A204.1 (cell line): ENCODE data around the gene ZFPM1.
"Not testable (repeated sequence)": the region's sequence is repeated elsewhere in the genome, so short reads cannot be mapped to it uniquely, and the experiment has no call there.

Experiments used
- FAIRE-seq: peaks from 2 replicates; lab custom pipeline; 2012; peaks lifted over from hg19 to GRCh38; lab: Jason Lieb, UNC

The ZFPM1 gene

DNA sequence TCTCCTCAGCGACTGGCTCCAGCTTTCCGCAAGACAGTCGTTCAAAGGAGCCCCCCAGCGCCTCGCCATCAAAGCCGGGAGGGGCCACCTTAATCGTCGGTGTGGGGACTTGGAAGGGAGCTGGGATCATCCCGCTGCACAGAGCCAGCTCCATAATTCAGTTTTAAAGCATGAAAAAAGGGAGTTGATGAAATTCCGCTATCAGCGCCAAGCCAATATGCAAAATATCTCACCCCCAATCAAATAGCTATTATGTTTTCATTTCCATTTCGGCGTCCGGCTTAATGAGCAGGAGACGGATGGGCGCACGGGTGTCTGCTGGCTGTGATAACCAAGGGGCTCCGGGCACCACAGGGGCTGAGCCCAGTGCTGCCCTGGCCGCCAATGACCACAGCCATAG is 27.7 kb downstream of the ZFPM1 start:
- FAIRE-seq: no peak

DNA sequence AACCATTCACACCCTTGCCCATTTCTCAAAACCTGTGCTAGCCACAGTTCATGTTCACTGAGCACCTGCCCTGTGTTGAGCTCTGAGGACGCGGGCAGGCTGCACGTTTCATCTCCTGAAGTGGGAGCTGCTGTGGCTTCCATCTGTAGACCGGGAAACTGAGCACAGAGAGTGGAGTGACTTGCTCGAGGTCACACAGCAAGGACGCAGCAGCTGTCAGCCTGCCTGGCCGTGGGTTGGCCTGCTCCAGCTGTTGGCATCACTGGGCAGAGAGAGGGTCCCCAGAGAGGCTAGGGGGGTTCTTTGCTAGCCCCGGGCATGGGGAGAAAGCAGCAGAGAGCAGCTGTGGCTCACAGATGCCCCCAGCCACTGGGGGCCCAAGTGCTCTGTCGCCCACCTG is 28.8 kb downstream of the ZFPM1 start:
- FAIRE-seq: no peak

DNA sequence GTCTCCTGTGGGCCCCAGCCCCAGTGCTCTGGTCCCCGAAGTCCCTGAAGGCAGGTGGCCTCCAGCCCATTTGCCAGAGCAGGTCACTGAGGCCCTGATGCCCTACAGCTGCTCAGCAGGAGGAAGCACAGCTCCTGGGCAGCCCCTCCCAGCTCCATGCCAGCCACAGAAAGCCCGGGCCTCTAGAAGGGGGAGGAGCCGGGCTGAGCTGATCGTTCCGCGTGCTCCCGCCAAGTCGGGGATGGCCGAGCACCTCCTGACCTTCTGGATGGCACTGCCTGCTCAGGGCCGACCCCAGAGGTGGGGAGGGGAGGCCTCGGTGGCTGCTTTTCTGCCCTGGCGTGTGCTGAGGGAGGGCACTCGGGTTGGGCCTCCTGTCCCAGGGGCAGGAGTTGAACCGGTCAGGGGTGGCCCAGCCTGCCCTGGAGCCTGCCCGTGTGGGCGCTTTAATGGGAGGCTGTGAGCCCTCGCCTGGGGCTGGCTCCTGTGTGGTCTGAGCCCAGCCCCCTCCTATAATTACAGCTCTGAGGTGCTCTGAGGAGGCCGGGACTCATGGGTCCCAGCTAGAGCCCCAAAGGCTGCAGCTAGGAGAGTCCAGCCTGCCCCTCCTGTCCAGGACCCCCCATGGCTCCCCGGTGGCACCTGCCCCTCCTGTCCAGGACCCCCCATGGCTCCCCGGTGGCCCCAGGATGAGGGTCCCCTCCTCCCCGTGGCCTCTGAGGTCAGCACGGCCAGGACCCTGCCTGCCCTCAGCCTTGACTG is 29.7 kb downstream of the ZFPM1 start:
- no peak for FAIRE-seq

GRCh38 chr16:88483392-88483641 is 30.2 kb downstream of the ZFPM1 start:
- FAIRE-seq: no peak

- no peak for FAIRE-seq
These were observed 31.7 kb downstream of the ZFPM1 start for GRCh38 chr16:88484505-88485365.

DNA sequence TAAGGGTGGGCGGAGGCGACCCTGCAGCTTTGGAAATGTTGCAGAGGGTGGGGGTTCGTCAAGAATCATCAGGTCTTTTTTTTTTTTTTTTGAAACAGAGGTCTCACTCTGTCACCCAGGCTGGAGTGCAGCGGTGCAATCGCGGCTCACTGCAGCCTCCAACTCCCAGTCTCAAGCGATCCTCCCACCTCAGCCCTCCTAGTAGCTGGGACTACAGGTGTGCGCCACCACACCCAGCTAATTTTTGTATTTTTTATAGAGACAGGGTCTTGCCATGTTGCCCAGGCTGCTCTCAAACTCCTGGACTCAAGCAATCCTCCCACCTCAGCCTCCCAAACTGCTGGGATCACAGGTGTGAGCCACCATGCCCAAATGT is 32.3 kb downstream of the ZFPM1 start:
- not testable (repeated sequence) for FAIRE-seq

DNA sequence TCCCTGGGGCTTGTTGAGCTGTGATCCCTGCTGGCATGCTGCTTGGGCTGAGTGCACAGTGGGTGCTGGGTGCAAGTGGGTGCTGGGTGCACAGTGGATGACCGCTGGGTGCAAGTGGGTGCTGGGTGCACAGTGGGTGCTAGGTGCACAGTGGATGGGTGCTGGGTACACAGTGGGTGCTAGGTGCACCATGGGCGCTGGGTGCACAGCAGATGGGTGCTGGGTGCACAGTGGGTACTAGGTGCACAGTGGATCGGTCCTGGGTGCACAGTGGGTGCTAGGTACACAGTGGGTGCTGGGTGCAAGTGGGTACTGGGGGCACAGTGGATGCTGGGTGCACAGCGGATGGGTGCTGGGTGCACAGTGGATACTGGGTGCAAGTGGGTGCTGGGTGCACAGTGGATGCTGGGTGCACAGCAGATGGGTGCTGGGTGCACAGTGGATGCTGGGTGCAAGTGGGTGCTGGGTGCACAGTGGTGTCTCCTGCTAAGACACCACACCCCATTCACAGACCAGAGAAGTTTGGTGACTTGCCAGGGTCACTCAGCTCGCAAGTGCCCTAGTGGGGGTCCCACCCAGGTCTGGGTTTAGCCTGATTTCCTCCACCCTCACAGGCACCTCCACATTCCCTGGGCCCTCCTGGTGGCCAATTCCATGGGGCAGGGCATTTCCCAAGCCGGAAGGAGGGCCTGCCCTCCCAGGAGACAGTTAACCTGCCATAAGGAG is 33.5 kb downstream of the ZFPM1 start:
- FAIRE-seq: no peak

DNA sequence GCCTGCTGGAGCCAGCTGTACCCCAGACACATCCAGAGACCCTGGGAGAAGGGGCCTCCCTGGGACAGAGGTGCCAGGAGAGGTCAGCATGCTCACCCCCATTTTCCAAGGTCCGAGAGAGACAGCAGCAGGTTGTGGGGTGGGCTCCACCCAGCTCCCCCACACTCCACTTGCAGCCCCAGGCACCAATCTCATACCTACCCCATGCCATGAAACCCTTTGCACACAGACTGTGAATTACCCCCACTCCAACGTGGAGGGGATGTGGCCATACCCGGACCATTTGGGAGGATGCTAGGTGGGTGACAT is 34.0 kb downstream of the ZFPM1 start:
- no peak for FAIRE-seq

GRCh38 chr16:88487920-88488851 is 35.1 kb downstream of the ZFPM1 start:
- no peak for FAIRE-seq

DNA sequence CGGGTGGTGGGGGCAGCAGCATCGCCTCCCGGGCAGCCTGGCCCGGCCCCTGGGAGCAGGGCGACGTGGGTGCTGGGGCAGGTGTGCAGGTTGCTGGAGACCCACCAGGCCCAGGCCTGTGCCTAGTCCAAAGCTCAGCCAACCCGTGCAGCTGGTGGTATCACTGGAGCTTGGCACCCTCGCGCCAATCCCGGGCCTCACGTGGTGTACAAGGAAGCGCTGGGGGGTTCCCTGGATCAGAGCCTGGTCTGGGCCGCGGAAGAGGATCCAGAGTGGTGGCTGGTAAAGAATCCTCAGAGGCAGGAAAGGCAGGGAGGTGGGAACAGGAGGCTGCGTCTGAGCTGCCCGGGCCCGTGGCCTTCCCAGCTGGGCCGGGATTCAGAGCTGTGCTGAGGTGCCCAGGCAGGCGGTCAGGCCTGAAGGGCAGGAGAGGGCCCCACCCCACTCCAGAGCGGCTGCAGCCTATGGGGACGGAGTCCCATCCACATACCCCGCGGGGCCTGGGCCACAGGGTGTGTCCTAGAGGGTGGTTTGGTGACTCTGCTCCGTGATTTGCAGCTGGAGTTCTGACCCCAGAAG is 36.2 kb downstream of the ZFPM1 start:
- no peak for FAIRE-seq

GRCh38 chr16:88491001-88491559 is 38.0 kb downstream of the ZFPM1 start:
- no peak for FAIRE-seq

GRCh38 chr16:88491560-88492310 is 38.7 kb downstream of the ZFPM1 start:
- FAIRE-seq: no peak

DNA sequence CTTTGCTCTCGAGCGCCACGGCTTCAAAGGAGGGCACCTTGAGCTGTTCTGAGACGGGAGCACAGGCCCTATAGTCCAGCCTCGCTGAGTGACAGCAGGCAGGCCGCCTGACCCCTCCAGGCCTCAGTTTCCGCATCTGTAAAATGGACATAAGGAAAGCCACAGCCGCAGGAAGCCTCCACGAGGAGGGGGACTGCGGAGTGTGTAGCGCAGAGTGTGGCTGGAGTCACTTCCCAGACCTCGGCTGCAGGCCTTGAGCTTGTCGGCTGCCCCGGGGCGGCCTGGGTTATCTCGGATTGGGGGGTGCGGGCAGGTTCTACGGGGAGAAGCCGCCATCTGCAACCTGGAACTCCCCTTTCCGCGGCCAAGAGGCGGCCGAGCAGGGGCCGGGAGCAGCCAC is 40.8 kb downstream of the ZFPM1 start:
- FAIRE-seq: no peak

DNA sequence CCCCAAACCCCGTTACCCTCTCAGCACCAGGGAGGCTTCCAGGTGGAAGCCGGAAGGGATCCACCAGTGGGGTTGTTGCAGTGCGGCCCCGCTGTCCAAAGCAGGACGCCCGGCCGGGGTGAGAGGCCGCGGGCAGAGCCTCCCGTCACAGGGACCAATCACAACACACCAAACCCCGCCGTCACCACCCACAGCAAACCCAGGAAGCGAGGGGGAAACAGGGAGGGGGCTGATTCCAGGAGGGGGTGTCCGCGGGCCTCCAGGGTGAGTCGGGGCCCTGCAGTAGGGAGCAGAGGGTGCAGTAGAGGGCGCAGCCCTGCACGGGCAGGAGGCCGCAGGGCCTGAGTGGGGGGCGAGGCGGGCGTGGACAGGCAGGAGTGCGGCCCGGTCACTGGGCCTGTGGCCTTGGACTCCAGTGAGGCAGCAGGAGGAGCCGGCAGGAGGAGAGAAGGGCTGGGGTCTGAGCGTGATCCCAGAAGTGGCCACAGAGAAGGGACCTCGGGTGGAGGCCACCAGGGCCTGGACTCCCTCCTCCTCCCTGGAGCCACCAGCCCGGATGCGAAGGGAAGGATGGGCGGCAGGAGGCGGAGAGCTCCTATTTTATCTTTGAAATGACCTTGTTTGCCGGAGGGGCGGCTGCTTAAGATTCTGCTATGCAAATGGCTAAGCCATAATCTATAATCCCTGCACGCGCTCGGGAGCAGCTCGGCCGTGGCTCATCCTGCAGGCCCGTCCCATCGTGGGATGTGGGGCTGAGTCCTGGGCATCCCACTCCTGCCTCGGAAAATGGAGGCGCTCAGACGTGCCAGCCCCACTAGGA is 41.5 kb downstream of the ZFPM1 start:
- FAIRE-seq: no peak

DNA sequence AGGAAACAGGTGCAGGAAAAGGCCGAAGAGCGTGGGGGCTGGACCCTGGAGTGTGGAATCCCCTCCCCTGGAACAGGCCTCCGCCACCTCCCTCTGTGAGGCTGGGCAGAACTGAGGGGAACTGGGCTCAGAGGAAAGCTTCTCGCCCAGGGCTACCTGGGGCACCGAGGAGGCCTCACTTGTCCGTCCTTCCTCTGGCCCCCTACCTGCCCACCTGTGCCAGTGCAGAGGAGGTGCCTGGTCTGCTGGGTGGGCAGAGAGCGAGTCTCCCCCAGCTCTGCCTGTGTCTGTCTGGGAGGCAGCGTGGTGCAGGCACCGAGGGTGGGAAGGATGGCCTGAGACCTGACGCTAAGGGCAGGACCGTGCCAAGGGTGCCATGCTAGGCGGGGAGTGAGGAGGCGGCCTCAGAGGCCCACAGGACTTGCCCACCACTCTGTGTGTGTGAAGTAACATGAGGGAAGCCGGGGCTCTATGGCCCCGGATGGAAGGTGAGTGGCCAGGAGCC is 42.2 kb downstream of the ZFPM1 start:
- no peak for FAIRE-seq

- FAIRE-seq: no peak
These were observed 44.7 kb downstream of the ZFPM1 start for GRCh38 chr16:88497561-88498462.

DNA sequence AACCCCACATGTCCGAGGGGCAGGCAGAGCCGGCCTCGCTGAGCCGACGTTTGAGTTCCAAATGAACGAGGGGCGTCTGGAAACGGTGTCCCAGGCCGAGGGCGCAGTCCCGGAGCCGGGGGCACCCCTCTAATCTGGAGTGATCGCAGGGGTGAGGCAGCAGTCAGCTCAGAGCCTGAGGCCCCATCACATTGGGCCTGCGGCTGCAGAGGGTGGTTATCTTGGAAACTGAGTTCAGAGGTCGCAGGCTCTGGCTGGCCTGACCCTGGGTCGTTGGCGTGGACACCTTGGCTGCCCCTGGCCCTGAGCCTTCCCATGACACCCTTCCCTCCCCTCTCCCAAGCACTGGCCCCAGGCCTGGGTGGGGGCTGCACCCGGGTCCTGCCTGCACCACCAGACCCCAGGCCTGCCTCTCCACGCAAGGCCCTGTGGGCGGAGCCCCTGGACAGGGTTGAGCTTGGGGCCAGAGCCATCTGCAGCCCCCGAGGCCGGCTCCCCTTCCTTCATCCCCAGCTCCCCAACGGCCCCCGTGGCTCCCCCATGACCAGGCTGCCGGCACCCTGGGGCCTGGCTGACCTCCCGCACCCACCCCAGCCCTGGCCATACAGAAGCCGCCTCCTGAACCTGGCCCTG is 45.6 kb downstream of the ZFPM1 start:
- FAIRE-seq: no peak

GRCh38 chr16:88499292-88499691 is 46.2 kb downstream of the ZFPM1 start:
- FAIRE-seq: no peak
